Parathyroid adenoma (tissue), 2 donors: ENCODE results near the gene PRMT7.

ENCODE experiments used
- H2AFZ ChIP-seq: fragments of 300-600 bp; sonication (generic); one replicate; pipeline ENCODE4 v1.7.0; 2017; ENCODE audit warnings: antibody characterized with exemption, mild to moderate bottlenecking
- H3K27ac ChIP-seq: fragments of 300-600 bp; sonication (generic); one replicate; pipeline ENCODE4 v1.7.0; 2017
- H3K27me3 ChIP-seq: fragments of 300-600 bp; sonication (generic); one replicate; pipeline ENCODE4 v1.7.0; 2017; ENCODE audit warnings: low read length; ENCODE audit not compliant: control insufficient read depth, insufficient read depth
- H3K36me3 ChIP-seq: fragments of 300-600 bp; sonication (generic); one replicate; pipeline ENCODE4 v1.7.0; 2017; ENCODE audit warnings: low read length; ENCODE audit not compliant: control insufficient read depth, insufficient read depth
- H3K4me1 ChIP-seq: fragments of 300-600 bp; sonication (generic); one replicate; pipeline ENCODE4 v1.7.0; 2017; ENCODE audit warnings: control low read depth
- H3K4me2 ChIP-seq: fragments of 300-600 bp; sonication (generic); one replicate; pipeline ENCODE4 v1.7.0; 2017; ENCODE audit warnings: low read length
- H3K4me3 ChIP-seq: fragments of 300-600 bp; sonication (generic); one replicate; pipeline ENCODE4 v1.7.0; 2017; ENCODE audit warnings: low read depth, low read length
- H3K79me2 ChIP-seq: fragments of 300-600 bp; sonication (generic); one replicate; pipeline ENCODE4 v1.7.0; 2017; ENCODE audit warnings: control low read depth
- H3K9ac ChIP-seq: fragments of 300-600 bp; sonication (generic); one replicate; pipeline ENCODE4 v1.7.0; 2017; ENCODE audit warnings: mild to moderate bottlenecking
- H3K9me3 ChIP-seq: fragments of 300-600 bp; sonication (generic); one replicate; pipeline ENCODE4 v1.7.0; 2017; ENCODE audit warnings: low read length; ENCODE audit not compliant: control insufficient read depth
- TF ChIP-seq, protein P1 (sequence below): fragments of 300-600 bp; sonication (generic); IDR thresholded peaks from one replicate; pipeline ENCODE4 v1.7.0; 2017; ENCODE audit warnings: antibody characterized with exemption, mild to moderate bottlenecking
- donor health status: primary hyperparathyroidism.

The PRMT7 gene

DNA sequence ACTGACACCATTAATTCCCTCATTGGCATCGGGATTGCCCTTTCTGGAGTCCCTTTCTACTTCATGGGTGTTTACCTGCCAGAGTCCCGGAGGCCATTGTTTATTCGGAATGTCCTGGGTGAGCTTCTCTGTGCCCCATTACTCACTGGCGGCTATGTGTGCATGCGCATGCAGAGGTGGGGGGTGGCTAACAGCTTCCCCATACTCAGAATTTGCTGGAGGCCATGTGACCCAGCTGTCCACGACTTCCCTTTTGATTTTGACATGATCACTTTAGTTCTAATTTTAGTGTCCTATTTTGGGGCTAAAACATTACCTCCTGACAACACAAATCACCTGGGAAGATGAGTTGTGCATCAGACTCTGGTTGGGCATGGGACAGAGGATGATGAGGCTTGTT, 14.1 kb upstream of the PRMT7 start:
- Histone ChIP-seq H3K27me3 (no peaks in the 10 kb centered on the region), H3K4me2 (no peak overlapping the region)

DNA sequence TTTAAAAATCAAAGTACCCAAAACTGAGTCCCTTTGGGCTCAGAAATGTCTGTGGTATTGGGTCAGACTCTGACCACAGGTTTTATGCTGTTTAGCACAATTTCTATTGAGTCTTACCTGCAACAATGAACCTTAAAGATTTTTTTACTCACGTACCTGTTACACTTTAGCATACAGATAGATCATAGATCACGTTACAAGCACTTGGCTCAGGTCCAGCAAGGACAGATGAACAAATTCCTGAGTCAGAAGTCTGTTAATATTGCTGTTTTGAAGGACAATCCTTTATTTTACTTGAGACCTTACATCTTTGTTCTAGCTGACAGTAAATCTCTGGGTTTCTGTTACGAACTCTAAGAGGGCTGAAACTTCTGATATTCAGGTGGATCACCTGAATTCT, 12.9 kb upstream of the PRMT7 start:
- Histone ChIP-seq H3K36me3 (no peaks in the 10 kb centered on the region), H3K9me3 (no peaks in the 10 kb centered on the region), H3K79me2 (no peaks in the 10 kb centered on the region), H3K4me1 (peaks cover 3% of the 10 kb centered on the region), H3K4me3 (no peak overlapping the region), H3K4me2 (no peak overlapping the region), H3K9ac (no peak overlapping the region), H2AFZ (no peak overlapping the region), H3K27ac (no peak overlapping the region), H3K27me3 (no peaks in the 10 kb centered on the region)
- TF ChIP-seq, protein P1, sequence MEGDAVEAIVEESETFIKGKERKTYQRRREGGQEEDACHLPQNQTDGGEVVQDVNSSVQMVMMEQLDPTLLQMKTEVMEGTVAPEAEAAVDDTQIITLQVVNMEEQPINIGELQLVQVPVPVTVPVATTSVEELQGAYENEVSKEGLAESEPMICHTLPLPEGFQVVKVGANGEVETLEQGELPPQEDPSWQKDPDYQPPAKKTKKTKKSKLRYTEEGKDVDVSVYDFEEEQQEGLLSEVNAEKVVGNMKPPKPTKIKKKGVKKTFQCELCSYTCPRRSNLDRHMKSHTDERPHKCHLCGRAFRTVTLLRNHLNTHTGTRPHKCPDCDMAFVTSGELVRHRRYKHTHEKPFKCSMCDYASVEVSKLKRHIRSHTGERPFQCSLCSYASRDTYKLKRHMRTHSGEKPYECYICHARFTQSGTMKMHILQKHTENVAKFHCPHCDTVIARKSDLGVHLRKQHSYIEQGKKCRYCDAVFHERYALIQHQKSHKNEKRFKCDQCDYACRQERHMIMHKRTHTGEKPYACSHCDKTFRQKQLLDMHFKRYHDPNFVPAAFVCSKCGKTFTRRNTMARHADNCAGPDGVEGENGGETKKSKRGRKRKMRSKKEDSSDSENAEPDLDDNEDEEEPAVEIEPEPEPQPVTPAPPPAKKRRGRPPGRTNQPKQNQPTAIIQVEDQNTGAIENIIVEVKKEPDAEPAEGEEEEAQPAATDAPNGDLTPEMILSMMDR: no peak

More for the DNA sequence above, 14.1 kb upstream of the PRMT7 start:
- Histone ChIP-seq H2AFZ (no peak overlapping the region), H3K4me1 (peaks cover 8% of the 10 kb centered on the region), H3K4me3 (no peak overlapping the region), H3K9ac (no peak overlapping the region), H3K36me3 (no peaks in the 10 kb centered on the region), H3K79me2 (no peaks in the 10 kb centered on the region), H3K27ac (no peak overlapping the region), H3K9me3 (no peaks in the 10 kb centered on the region)
- TF ChIP-seq, protein P1: no peak

DNA sequence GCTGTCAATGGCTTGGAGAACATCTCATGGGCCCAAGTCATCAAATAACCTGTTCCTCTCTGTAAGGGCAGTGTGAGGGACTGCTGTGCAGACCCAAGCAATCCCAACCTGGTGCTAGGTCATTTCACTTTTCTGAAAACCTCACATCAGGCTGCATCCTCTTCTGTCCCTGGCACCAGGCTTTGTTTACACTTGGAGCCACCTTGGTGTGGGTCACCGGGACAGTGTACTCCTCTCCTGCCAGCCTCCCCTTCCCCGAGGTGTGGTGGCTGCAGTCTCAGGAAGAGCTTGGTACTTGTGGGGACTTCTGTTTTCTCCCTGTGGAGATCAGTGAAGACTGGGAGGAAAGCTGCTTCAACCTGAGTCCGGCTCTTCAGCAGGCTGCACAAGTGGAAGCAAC, 12.5 kb upstream of the PRMT7 start:
- no peak overlapping the region for H3K9ac ChIP-seq
- H3K36me3 ChIP-seq: no peaks in the 10 kb centered on the region
- TF ChIP-seq, protein P1: no peak
- no peaks in the 10 kb centered on the region for H3K27me3 ChIP-seq
- no peak overlapping the region for H3K4me2 ChIP-seq
- H3K4me3 ChIP-seq: no peak overlapping the region
- H3K27ac ChIP-seq: no peak overlapping the region
- H3K9me3 ChIP-seq: no peaks in the 10 kb centered on the region
- no peaks in the 10 kb centered on the region for H3K79me2 ChIP-seq
- peaks cover 3% of the 10 kb centered on the region for H3K4me1 ChIP-seq
- H2AFZ ChIP-seq: no peak overlapping the region

DNA sequence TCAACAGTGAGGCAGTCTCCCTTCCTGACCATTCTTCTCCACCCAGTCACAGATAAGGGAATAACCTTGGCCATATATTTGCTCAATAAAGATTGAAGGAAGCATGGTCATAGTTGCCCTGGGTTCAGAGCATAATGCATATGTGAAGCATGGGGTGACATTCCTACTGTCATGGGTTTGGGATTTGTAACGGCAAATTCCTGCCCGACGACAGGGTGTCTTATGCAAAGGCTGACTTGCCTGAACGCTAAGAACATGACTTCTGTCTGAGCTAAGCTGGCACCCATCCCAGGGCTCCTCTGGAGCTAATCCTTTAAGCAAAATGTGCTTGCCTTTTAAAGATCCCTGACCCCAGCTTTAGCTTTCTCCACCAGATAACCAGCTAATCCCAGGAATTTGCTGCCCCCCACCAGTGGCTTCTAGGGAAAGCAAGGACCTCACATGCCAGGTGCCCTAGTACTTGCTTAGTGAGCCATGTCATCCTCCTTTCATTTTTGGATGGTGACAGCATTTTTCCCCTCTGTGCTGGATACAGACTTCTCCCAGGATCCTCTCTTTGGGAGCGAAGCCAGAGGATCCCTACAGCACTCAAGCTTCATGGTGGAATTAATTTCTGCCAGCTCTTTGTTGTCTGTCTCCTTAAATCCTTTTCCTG, 11.8 kb upstream of the PRMT7 start:
- Histone ChIP-seq H3K4me3 (no peak overlapping the region), H3K27ac (no peak overlapping the region), H3K9ac (no peak overlapping the region), H3K79me2 (no peaks in the 10 kb centered on the region), H2AFZ (no peak overlapping the region), H3K4me1 (peaks cover 3% of the 10 kb centered on the region), H3K36me3 (no peaks in the 10 kb centered on the region), H3K4me2 (no peak overlapping the region), H3K9me3 (no peaks in the 10 kb centered on the region), H3K27me3 (no peaks in the 10 kb centered on the region)
- TF ChIP-seq, protein P1: no peak
